Measurements from ENCODE around the gene MRPL14. TPM values are rescaled to one million over a fixed set of nuclear protein-coding genes. Genes with fewer than 3 reads are reported as not detected.

Gene MRPL14
- total and polyA plus RNA-seq, 2 of the 8 experiments (the other 6 are each of a cell fraction or from before 2014, with no cell fraction given), result 82.0 to 97.1 TPM

DNA sequence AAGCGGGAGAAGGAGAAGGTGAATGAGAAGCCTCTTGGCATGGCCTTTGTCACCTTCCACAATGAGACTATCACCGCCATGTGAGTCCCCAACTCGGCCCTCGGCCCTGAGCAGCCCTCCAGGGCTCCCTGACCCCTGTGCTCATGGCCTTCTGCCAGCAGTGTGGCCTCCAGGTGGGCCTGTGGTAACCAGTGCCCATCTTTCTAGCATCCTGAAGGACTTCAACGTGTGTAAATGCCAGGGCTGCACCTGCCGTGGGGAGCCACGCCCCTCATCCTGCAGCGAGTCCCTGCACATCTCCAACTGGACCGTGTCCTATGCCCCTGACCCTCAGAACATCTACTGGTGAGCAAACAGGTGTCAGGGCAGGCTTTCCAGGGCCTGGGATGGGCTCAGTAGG, 21.1 kb upstream of the MRPL14 start (continued):
- TF ChIP-seq, protein P1, sequence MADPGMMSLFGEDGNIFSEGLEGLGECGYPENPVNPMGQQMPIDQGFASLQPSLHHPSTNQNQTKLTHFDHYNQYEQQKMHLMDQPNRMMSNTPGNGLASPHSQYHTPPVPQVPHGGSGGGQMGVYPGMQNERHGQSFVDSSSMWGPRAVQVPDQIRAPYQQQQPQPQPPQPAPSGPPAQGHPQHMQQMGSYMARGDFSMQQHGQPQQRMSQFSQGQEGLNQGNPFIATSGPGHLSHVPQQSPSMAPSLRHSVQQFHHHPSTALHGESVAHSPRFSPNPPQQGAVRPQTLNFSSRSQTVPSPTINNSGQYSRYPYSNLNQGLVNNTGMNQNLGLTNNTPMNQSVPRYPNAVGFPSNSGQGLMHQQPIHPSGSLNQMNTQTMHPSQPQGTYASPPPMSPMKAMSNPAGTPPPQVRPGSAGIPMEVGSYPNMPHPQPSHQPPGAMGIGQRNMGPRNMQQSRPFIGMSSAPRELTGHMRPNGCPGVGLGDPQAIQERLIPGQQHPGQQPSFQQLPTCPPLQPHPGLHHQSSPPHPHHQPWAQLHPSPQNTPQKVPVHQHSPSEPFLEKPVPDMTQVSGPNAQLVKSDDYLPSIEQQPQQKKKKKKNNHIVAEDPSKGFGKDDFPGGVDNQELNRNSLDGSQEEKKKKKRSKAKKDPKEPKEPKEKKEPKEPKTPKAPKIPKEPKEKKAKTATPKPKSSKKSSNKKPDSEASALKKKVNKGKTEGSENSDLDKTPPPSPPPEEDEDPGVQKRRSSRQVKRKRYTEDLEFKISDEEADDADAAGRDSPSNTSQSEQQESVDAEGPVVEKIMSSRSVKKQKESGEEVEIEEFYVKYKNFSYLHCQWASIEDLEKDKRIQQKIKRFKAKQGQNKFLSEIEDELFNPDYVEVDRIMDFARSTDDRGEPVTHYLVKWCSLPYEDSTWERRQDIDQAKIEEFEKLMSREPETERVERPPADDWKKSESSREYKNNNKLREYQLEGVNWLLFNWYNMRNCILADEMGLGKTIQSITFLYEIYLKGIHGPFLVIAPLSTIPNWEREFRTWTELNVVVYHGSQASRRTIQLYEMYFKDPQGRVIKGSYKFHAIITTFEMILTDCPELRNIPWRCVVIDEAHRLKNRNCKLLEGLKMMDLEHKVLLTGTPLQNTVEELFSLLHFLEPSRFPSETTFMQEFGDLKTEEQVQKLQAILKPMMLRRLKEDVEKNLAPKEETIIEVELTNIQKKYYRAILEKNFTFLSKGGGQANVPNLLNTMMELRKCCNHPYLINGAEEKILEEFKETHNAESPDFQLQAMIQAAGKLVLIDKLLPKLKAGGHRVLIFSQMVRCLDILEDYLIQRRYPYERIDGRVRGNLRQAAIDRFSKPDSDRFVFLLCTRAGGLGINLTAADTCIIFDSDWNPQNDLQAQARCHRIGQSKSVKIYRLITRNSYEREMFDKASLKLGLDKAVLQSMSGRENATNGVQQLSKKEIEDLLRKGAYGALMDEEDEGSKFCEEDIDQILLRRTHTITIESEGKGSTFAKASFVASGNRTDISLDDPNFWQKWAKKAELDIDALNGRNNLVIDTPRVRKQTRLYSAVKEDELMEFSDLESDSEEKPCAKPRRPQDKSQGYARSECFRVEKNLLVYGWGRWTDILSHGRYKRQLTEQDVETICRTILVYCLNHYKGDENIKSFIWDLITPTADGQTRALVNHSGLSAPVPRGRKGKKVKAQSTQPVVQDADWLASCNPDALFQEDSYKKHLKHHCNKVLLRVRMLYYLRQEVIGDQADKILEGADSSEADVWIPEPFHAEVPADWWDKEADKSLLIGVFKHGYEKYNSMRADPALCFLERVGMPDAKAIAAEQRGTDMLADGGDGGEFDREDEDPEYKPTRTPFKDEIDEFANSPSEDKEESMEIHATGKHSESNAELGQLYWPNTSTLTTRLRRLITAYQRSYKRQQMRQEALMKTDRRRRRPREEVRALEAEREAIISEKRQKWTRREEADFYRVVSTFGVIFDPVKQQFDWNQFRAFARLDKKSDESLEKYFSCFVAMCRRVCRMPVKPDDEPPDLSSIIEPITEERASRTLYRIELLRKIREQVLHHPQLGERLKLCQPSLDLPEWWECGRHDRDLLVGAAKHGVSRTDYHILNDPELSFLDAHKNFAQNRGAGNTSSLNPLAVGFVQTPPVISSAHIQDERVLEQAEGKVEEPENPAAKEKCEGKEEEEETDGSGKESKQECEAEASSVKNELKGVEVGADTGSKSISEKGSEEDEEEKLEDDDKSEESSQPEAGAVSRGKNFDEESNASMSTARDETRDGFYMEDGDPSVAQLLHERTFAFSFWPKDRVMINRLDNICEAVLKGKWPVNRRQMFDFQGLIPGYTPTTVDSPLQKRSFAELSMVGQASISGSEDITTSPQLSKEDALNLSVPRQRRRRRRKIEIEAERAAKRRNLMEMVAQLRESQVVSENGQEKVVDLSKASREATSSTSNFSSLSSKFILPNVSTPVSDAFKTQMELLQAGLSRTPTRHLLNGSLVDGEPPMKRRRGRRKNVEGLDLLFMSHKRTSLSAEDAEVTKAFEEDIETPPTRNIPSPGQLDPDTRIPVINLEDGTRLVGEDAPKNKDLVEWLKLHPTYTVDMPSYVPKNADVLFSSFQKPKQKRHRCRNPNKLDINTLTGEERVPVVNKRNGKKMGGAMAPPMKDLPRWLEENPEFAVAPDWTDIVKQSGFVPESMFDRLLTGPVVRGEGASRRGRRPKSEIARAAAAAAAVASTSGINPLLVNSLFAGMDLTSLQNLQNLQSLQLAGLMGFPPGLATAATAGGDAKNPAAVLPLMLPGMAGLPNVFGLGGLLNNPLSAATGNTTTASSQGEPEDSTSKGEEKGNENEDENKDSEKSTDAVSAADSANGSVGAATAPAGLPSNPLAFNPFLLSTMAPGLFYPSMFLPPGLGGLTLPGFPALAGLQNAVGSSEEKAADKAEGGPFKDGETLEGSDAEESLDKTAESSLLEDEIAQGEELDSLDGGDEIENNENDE (IDR thresholded peaks at IDR 0.05; ENCODE audit: insufficient replicate concordance, low read length), result no peak
